Measurements from ENCODE around the gene LAMC3.
A peak's percentile ranks its signal among the peaks of the same experiment; 100 is the strongest.
"Not testable (repeated sequence)": the region's sequence is repeated elsewhere in the genome, so short reads cannot be mapped to it uniquely, and the experiment has no call there.

Gene LAMC3

DNA sequence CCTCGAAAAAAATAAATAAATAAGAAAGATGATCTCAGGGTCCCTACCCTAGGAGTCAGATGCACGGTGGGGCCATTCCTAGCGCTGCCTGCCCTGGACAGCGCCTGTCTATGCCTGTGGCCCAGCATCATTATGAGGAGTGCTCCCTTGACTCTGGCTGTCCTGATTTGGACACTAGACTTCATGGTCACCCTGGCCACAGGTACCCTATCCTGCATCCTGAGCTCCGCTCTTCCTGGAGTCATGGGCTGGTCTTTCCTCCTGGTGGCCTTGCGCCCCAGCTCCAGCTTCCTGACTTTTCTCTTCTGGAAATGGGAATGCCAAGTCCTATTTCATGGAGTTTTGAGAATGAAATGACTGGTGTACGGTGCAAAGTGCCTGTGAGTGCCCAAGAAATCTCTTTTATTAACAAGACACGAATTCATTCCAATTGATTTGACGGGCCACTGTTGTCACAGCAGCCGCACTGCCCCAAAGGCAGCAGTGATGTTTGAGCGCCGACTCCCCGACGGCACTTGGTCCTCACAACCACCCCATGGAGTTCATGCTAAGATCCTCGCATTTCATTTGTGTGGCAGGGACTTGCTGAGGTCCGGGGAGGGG, 86.8 kb downstream of the LAMC3 start:
- DNase-seq: no peak

- DNase-seq: peak in 41 of 51 donors; percentile 20 to 84 (median 62)
Measured at GRCh38 chr9:131096269-131097125, 87.5 kb downstream of the LAMC3 start, which contains the start of gene AIF1L. Gene AIF1L (plus strand): TSS chr9:131096531. CDS start chr9:131096630, 99 bp downstream.

DNA sequence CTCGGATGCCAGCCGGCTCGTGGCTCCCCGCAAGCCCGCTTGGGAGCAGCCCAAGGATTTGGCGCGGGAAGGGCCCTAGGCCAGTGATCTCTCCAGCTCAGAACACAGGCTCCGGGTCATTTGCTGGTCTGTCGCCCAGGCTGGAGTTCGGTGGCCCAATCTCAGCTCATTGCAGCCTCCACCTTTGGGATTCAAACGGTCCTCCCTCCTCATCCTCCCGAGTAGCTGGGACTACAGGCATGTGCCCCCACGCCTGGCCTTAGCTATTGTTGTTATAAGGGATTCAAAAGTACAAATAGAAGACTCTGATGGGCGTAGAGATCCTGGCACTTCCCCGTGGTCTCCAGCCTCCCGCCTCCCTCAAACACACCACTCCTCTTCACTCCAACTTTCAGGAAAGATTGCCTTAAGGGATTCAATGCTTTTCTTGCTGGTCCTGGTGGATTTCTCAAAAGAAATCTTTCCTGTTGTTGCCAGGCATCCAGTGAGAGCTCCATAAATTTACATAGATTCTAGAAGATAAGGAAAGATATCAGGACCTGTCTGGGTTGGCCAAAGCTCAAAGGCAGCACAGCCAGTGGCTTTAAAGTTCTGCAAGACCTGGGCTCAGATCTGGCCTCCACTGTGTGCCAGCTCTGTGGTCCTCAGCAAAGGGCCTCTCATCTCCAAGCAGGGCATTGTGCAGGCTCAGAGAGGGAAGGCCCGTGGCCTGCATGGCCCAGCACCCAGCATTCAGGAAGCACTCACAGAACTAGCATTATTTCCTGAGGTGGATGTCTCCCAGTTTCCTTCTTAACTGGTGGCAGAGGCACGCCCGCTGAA, 88.4 kb downstream of the LAMC3 start:
- DNase-seq: peak in 3 of 51 donors; percentile 12 to 42 (median 42)

GRCh38 chr9:131097948-131098278, 88.9 kb downstream of the LAMC3 start:
- DNase-seq: peak in 17 of 51 donors; percentile 9 to 52 (median 27)

- DNase-seq: no peak
Measured at GRCh38 chr9:131098391-131099101, 89.6 kb downstream of the LAMC3 start.

DNA sequence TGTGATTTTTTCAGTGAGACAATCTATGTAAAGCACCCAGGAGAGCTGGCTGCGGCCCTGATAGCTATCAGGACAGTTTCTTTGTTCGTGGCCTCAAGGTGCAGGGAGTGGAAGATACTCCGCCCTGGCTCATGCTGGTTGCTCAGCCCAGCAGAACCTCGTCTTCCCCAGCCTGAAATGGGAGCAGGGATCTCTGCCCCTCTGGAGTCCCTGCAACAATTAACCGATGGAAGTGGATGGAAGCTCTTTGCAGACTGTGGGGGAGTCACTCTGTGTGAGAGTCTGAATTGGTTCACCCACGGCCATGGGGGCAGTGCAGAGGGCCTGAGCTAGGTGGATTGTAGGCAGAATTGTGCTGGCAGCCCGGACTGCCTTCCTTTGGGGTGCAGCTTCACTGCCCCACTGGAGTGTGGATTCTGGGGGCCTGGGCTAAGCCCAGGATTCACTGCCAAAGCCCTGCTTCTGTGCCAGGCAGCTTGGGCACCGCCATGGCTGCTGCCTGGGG, 90.2 kb downstream of the LAMC3 start:
- no peak for DNase-seq

- DNase-seq: not testable (repeated sequence)
Measured at GRCh38 chr9:131099845-131100244, 90.9 kb downstream of the LAMC3 start.

DNA sequence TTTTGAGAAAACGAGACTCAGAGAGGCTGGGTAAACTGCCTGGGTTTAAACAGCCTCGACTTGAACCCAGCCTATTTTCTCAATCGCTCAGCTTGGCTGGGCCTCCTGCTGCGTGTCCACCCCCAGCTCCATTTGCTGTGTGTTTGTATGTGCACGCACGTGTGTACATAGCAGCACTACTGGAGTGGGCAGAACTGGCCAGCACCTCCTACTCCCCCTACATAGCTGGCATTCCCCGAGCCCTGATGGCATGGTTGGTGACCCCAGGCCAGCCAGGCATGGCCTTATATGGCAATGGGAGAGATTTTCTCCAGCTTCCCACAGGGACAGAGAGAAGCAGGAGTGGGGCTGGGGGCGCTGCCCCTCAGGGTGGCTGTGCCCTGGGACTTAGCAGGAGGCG, 91.5 kb downstream of the LAMC3 start:
- DNase-seq: no peak

- DNase-seq: no peak
Measured at GRCh38 chr9:131101207-131101964, 92.4 kb downstream of the LAMC3 start.

GRCh38 chr9:131103024-131103423, 94.0 kb downstream of the LAMC3 start:
- no peak for DNase-seq

DNA sequence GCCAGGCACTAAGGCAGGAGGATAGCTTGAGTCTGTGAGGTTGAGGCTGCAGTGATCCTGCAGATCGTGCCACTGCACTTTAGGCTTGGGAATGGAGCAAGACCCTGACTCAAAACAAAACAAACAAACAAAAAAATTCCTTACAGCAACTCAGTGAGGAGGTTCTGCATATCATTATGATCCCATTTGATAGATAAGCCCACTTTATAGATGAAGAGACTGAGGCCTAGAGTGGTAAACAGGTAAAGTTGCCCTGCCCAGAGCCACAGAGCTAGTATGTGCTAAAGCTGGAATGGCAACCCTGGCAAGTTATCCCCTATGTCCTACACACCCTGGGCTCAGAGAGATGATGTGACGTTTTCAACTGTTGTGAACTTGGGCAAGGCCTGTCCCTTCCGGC, 94.6 kb downstream of the LAMC3 start:
- no peak for DNase-seq

- DNase-seq: no peak
Measured at GRCh38 chr9:131104016-131104740, 95.2 kb downstream of the LAMC3 start.

DNA sequence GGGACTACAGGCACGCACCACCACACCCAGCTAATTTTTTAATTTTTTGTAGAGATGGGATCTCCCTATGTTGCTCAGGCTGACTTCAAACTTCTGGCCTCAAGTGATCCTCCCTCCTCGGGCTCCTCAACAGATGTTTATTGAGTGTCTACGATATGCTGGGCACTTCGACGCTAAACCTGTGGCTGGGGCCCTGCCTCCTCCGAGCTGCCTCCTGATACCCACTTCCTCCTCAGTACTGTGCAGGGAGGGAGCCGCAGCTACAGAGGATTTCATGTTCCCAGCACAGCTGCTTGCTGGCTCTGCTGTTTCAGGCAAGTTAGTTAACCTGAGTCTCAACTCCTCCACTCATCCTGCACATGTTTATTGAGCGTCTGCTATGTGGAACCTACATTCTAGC, 97.0 kb downstream of the LAMC3 start:
- no peak for DNase-seq

- peak in 28 of 51 donors; percentile 7 to 68 (median 38) for DNase-seq
Measured at GRCh38 chr9:131107760-131108159, 98.8 kb downstream of the LAMC3 start.

- peak in 1 of 51 donors; percentile 38 for DNase-seq
Measured at GRCh38 chr9:131111186-131111853, 102.3 kb downstream of the LAMC3 start.

GRCh38 chr9:131111854-131112311, 102.9 kb downstream of the LAMC3 start:
- DNase-seq: peak in 49 of 51 donors; percentile 39 to 97 (median 87)

DNA sequence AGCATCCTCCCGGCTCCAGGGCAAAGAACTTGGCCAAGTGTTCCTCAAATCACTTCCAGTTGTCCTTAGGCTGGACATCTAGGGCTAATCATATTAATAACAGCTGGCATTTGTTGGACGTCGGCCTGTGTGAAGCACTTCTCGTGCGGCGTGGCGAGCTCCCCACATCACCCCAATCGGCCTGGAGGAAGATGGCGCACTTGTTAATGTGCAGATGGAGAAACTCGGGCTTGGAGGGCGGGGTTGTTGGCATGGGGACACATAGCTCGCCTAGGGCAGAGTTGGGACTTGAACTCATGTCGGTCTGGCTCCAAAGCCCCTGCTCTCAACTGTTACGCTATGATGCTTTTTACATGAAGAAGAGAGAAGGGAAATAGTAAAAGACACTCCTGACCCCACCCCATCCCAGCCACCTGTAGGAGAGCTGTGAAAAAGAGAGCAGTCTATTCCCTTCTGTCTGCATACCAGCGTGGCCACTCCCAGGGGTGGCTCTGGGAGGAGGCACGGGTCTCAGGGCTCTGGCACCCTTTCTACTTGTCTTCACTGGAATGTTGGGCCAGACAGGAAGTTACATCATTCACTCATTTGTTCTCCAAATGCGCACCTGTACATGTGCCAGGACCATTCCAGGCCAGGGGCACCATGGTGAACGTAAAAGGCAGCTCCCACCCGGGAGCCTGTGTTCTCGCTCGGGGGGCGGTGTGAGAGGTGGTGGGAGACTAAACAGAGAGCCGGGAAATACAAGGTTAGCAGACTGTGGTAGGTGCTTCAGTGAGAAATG, 103.6 kb downstream of the LAMC3 start:
- DNase-seq: peak in 11 of 51 donors; percentile 47 to 72 (median 55)

- no peak for DNase-seq
Measured at GRCh38 chr9:131113655-131114054, 104.7 kb downstream of the LAMC3 start.

All from hypothalamus (tissue), 51 donors.